T-helper 22 cell (primary cell): ENCODE data around the gene CTNND2.
"Not testable (repeated sequence)": the region's sequence is repeated elsewhere in the genome, so short reads cannot be mapped to it uniquely, and the experiment has no call there.

Experiments
- DNase-seq: peaks from one replicate; pipeline ENCODE4 v3.0.0-alpha.2; 2020; ENCODE audit warnings: low read depth

The CTNND2 gene

DNA sequence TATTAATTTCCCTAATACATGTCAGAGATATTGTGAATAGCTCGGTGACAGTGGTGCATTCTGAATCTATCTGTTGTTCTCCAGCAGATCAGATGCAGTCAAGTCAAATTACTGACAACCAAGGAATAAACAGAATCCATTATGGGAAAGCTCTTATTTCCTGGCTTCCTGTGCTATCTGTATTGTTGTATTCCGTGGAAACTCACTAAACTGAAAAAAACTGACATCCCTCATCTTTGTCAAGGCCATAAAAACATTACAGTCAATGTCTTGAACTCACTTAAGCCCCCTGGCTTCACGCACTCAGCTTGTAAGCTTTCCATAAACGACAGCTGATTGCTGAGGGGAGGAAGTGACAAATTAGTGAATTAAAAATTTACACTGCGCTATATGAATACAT is 245.9 kb downstream of the CTNND2 start:
- DNase-seq: no peak

DNA sequence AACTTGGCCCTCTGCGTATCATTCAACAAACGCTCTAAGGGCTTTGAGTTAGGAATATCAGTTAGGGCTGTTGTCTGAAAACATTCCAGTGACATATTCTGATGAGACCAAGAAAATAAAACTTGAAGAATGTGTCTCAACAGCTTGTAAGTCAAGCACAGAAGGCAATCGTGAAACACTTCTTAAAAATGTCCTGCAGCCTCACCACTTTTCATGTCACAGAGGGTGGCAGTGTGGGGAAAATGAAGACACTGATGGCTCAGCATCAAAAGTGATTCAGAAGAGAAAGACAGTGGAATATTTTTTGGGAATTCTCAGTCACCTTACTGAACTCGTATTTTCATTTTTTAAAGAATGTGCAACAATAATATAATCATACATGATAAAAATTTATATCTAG is 247.3 kb downstream of the CTNND2 start:
- DNase-seq: no peak

GRCh38 chr5:11655681-11656080 is 248.6 kb downstream of the CTNND2 start:
- no peak for DNase-seq

GRCh38 chr5:11650936-11651335 is 253.3 kb downstream of the CTNND2 start:
- no peak for DNase-seq

- DNase-seq: no peak
These were observed 258.1 kb downstream of the CTNND2 start for GRCh38 chr5:11646141-11646540.

DNA sequence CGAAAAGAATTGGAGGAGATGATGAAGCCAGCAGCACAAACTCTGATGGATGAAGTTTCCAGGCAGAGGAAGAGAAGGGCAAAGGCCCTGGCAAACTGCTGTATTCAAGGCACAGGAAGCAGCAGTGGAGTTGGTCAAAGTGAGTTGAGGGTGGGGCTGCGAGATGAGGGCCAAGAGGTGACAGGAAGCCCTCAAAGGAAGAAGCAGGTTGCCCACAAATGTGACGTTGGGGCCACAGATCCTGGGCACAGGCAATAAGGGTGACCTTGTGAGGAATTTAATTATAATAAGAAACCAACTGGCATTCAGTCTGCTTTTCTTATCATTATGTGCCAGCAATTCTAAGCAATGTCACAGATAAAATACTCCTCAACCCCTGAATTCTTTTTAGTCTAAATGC is 261.8 kb downstream of the CTNND2 start:
- DNase-seq: no peak

DNA sequence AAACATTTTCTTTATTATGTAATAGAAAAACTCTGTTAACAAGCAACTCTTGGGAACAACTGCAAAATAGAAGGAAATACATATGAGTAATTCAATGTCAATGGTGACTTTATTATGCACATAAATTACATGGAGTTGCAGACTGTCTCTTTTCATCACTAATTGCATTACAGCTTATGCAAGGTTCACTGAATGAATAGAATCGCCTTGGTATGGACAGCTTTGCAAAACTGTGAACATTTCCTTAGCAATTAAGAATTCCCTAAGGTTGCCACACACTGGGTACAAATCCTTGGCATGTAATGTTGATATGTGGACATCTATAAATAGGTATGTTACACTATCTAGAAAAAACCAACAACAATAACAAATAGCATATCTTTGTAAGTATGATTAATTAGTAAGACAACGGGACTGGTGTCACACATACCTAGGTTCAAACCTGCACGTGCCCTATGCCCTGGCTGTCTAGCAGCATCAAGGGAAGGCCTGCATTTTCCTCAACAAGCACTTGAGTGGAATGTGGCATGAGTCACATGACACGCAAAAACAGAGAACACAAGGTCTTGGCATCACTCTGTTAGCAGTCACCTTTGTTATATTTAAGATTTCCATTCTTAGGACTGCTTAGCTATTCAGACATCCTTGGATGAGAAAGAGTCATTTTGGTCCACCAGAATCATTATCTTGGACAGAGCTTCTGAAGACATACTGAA is 263.9 kb downstream of the CTNND2 start:
- no peak for DNase-seq

DNA sequence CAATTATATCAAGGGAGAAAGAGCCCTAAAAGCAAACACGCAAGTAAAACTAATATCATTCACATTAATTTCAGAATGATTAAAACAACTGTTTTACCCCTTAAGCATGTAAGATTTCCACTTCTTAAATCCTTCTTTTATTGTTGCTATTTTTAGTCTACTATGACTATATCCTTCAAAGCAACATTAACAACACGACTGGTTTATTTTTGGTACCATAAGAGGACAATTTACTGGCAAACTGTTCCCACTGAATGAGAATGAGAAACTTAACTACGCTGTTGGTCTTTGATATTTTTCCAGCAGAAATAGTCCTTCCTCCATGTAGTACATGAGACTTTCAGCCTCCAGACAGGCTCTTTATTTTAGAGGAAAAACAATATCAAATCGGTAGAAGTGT is 281.5 kb downstream of the CTNND2 start:
- DNase-seq: no peak

DNA sequence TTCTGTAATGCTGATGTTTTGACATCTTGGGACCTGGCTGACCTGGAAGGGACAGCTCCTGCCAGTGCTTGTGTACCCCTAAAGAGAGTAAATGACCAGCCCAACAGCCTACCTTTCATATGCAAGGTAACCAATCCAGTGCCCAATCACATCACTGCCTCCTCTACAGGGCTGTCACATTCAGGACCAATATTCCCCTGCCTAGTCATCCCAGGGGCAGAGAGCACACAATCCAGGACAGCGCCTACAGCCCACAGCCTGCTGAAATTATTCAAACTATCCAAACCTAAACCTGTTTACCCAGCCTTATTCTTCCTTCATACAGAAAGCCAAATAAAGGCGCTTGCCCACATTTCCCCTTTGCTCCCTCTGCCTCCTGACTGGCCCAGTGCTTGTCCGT is 284.1 kb downstream of the CTNND2 start:
- no peak for DNase-seq

DNA sequence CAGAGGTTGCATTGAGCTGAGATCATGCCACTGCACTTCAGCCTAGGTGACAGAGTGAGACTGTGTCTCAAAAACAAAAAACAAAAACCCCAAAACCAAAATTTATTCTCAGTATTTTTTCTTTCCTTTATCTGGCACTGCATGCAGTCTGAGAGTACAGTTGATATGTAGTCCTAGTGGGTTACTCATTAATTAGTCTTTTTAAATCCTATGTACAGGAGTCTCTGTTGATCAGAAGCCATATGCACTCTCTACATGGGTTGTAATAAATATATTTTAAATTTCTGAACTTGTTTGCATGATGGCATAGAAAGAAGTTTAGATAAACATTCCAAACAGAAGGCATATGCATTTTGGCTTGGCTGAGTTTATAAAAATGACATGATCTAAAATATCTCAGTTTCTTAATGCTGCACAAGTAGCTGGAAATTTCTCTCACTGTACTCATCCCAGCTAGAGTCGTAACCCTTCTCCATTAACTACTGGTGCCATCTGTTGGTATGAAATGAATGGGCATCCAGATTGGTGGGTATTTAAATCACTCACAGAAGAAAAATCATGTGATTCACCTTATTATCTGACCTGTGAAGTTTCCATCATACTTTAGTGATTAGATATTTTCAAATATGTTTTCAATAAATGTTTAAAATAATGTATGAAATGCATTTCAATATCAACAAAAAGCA is 284.8 kb downstream of the CTNND2 start:
- DNase-seq: no peak

DNA sequence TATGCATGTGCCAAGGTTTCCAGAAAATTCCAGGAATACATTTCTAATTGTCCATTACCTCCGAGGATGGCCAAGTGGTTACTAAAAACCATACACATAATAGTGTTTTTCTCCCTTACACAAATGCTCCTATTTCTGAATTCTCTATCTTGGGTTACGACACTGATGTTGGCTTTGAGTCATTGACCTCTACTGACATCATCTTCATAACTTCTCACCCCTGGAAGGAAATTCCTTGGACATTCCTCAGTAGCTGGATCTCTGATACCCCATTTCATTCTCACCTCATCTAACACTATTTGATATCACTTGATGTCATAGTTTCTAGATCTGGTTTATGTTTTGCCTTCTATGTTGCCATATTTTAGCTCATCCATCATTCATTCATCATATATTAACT is 287.2 kb downstream of the CTNND2 start:
- DNase-seq: no peak

DNA sequence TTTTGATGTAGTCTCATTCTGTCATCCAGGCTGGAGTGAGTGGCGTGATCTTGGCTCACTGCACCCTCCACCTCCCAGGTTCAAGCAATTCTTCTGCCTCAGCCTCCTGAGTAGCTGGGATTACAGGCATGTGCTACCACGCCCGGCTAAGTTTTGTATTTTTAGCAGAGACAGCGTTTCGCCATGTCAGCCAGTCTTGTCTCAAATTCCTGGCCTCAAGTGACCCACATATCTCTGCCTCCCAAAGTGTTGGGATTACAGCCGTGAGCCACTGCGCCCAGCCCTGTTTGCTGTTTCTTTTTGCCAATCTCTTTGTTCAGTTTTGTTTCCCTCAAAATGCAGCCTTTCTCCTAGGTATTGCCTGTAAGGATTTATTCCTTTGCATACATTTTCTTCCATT is 287.6 kb downstream of the CTNND2 start:
- DNase-seq: not testable (repeated sequence)

DNA sequence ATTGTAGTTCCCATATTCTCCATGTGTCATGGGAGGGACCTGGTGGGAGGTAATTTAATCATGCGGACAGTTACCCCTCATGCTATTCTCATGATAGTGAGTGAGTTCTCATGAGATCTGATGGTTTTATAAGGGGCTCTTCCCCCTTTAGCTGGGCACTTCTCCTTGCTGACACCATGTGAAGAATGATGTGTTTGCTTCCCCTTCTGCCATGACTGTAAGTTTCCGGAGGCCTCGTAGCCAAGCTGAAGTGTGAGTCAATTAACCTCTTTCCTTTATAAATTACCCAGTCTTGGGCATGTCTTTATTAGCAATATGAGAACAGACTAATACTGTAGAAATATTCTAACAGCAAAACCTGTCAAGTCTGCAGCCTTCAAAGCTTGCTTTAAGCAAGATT is 293.2 kb downstream of the CTNND2 start:
- DNase-seq: no peak

GRCh38 chr5:11609570-11610303 is 294.5 kb downstream of the CTNND2 start:
- no peak for DNase-seq

GRCh38 chr5:11608530-11608929 is 295.7 kb downstream of the CTNND2 start:
- DNase-seq: no peak

GRCh38 chr5:11607944-11608483 is 296.2 kb downstream of the CTNND2 start:
- DNase-seq: no peak

- DNase-seq: no peak
These were observed 301.9 kb downstream of the CTNND2 start for GRCh38 chr5:11602298-11602697.

DNA sequence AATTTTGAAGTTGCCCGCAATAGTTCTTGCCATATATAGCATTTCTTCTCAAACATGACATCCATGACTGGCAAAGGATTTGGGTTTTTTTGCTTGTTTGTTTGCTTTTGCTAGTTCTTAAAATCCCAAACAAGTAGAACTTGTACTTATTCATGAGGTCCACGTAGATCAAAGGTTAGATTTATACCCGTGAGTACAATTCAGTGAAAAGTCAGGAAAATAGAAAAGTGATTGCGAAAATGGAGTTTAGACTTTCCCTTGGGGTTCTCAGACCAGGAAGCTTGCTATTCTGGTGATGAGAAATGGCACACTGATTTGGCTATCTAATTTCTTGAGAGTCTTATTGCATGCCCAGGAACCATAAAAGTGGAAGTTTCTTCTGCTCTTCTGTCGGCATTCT is 304.7 kb downstream of the CTNND2 start:
- DNase-seq: no peak

- no peak for DNase-seq
These were observed 307.6 kb downstream of the CTNND2 start for GRCh38 chr5:11596657-11597071.

DNA sequence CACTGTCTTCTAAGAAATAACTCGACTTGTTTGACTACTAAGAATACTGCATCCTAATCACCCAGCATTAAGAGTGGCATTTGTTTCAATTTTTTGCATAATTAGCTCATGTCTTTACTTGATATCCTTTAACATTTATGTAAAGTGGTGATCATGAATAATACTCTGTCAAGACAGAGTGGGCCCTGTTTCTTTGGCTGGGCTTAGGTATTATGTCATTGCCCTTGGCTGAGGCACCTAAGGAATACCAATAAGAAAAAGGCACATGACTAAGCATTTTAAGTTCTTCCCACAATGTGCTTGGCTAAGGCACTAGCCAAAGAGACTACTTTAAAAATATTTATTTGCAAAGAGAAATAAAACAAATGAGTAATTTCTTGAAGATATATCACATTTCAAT is 308.1 kb downstream of the CTNND2 start:
- DNase-seq: no peak

DNA sequence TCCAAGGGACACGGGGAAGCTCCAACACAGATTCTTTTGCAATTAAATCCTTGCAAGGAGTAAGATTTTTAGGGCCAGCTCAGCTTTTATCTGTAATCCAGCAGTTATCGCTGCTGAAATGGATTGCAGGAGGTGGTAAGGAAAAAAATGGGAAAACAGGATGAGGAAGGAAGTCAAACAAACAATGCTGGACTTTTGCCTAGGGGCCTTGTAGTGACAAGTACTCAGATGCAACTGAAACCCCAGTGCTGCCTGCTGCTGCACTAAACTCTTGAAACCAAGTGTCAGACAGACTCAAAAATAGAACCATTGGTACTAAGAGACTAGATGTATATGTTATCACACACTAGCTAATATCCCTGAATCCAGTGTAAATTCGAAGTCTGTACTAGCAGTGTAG is 309.2 kb downstream of the CTNND2 start:
- no peak for DNase-seq

GRCh38 chr5:11594021-11594420 is 310.2 kb downstream of the CTNND2 start:
- no peak for DNase-seq

DNA sequence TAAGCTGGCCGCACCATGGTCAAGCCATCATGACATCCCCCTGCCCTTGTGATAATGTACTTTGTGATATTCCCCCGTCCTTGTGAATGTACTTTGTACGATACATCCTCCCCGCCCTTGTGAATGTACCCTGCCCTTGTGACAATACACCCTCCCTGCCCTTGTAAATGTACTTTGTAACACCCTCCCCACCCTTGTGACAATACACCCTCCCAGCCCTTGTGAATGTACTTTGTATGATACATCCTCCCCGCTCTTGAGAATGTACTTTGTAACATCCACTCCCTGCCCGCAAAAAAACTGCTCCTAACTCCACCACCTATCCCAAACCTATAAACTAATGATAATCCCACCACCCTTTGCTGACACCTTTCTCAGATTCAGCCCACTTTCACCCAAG is 313.8 kb downstream of the CTNND2 start:
- DNase-seq: no peak
